Endothelial cell of umbilical vein (primary cell): ENCODE measurements around the gene GPR27. TPM values are rescaled to one million over a fixed set of nuclear protein-coding genes. Genes with fewer than 3 reads are reported as not detected.

Source experiments
- BruUV-seq: library from RNA; stranded (reverse); fragments of 400-500 nt; replicated peaks from 2 replicates; lab custom pipeline; 2021; lab: Mats Ljungman, UMichigan
- CTCF ChIA-PET: fragments of 300-600, 350-600 bp; sonication (Branson Sonifier 250); formaldehyde crosslinking; loops from one replicate; lab custom pipeline; 2021; ENCODE audit warnings: antibody characterized with exemption, inconsistent platforms; lab: Charles Lee
- POLR2A ChIA-PET: fragments of 300-600, 350-600 bp; sonication (Branson Sonifier 250); formaldehyde crosslinking; loops from one replicate; lab custom pipeline; 2021; ENCODE audit warnings: antibody characterized with exemption, inconsistent platforms; lab: Charles Lee
- DNase-seq: peaks from one replicate; pipeline ENCODE4 v3.0.0-alpha.2; 2011; ENCODE audit warnings: low read depth, low spot score
- FAIRE-seq: peaks from 2 replicates; lab custom pipeline; 2011; peaks lifted over from hg19 to GRCh38; lab: Jason Lieb, UNC
- H2AFZ ChIP-seq: 2 replicates; pipeline ENCODE4 v1.6.0; 2012; ENCODE audit warnings: low read depth, low read length, control low read depth, inconsistent platforms
- H3K27ac ChIP-seq: 2 replicates; pipeline ENCODE4 v1.5.1; 2011; ENCODE audit warnings: low read depth, mild to moderate bottlenecking, control low read depth, low read length, moderate library complexity; ENCODE audit not compliant: insufficient read depth
- H3K27me3 ChIP-seq, 2 experiments: 2 replicates each; pipeline versions ENCODE4 v1.6.0 to v1.6.1; 2011; ENCODE audit warnings: low read length in 2 of 2, mixed read lengths in 1 of 2; ENCODE audit not compliant: control insufficient read depth in 2 of 2, insufficient read depth in 2 of 2
- H3K36me3 ChIP-seq, 2 experiments: 2 replicates in 1 of 2; 3 replicates in 1 of 2; pipeline ENCODE4 v1.5.1; 2011; ENCODE audit warnings: low read length in 2 of 2, mild to moderate bottlenecking in 1 of 2, moderate library complexity in 1 of 2; ENCODE audit not compliant: control insufficient read depth in 2 of 2, insufficient read depth in 2 of 2; ENCODE audit errors: extremely low read depth in 1 of 2
- H3K4me1 ChIP-seq: 3 replicates; pipeline ENCODE4 v1.5.1; 2011; ENCODE audit warnings: mild to moderate bottlenecking, low read length; ENCODE audit not compliant: control insufficient read depth, insufficient read depth; ENCODE audit errors: extremely low read depth
- H3K4me2 ChIP-seq: 2 replicates; pipeline ENCODE4 v1.6.1; 2011; ENCODE audit warnings: low read length, control low read depth, mixed read lengths; ENCODE audit not compliant: insufficient read depth
- H3K4me3 ChIP-seq, 3 experiments: fragments of 200-600 bp in 1 of 3; sonication (generic), shearing (Covaris generic) in 1 of 3; replicated peaks in 1 of 3; 2 replicates each; pipeline ENCODE4 v1.5.1; 2011 to 2016; ENCODE audit warnings: control low read depth in 3 of 3, low read length in 3 of 3, mild to moderate bottlenecking in 2 of 3, inconsistent platforms in 1 of 3, low read depth in 1 of 3, moderate library complexity in 1 of 3; ENCODE audit not compliant: insufficient read depth in 1 of 3
- H3K79me2 ChIP-seq: 2 replicates; pipeline ENCODE4 v1.6.0; 2012; ENCODE audit warnings: low read length, inconsistent platforms; ENCODE audit not compliant: control insufficient read depth, insufficient read depth
- H3K9ac ChIP-seq: replicated peaks from 2 replicates; pipeline ENCODE3; 2011; ENCODE audit warnings: low read length, control low read depth; ENCODE audit not compliant: insufficient read depth; ENCODE audit errors: extremely low read depth
- H3K9me1 ChIP-seq: replicated peaks from 3 replicates; pipeline ENCODE4 v1.6.0; 2011; ENCODE audit warnings: mild to moderate bottlenecking, low read length; ENCODE audit not compliant: control insufficient read depth, insufficient read depth; ENCODE audit errors: extremely low read depth
- H3K9me3 ChIP-seq: replicated peaks from 2 replicates; pipeline ENCODE4 v1.5.1; 2012; ENCODE audit warnings: low read length, inconsistent platforms; ENCODE audit not compliant: control insufficient read depth, insufficient read depth
- H4K20me1 ChIP-seq: replicated peaks from 2 replicates; pipeline ENCODE3; 2011; ENCODE audit warnings: mild to moderate bottlenecking, low read length; ENCODE audit not compliant: control insufficient read depth, insufficient read depth; ENCODE audit errors: extremely low read depth
- FOS ChIP-seq: IDR thresholded peaks from 2 replicates; pipeline ENCODE4 v1.6.1; 2011; ENCODE audit warnings: mild to moderate bottlenecking, low read length, moderate library complexity, borderline replicate concordance; ENCODE audit not compliant: insufficient read depth
- POLR2A ChIP-seq: IDR thresholded peaks from 2 replicates; pipeline ENCODE4 v1.6.1; 2012; ENCODE audit warnings: low read depth, mild to moderate bottlenecking, control low read depth, low read length
- dilution Hi-C: fragments of 300-500 bp; cut with MboI; formaldehyde crosslinking; loops from one replicate; pipeline ENCODE4 v1.15.0; 2019; ENCODE audit warnings: low sequenced_read_pairs; ENCODE audit not compliant: extremely low pct_ligation_motif_present
- intact Hi-C: fragments of 100-400 bp; cut with micrococcal nuclease; formaldehyde crosslinking; loops from one replicate; pipeline ENCODE4 v1.10.0; 2022
- polyA plus RNA-seq, 4 experiments: library from polyadenylated mRNA; depleted of rRNA in 3 of 4; stranded (reverse) in 3 of 4; unstranded in 1 of 4; fragments of >200 nt; gene quantifications; 2 replicates each; pipeline versions ENCODE4 v1.2.1 to v1.2.3, GENCODE V29; 2011 to 2012; ENCODE audit warnings: missing spikeins in 1 of 4
- total RNA-seq: library from RNA; stranded (reverse); gene quantifications from 2 replicates; pipeline ENCODE4 v1.2.3, GENCODE V29; 2021
- TF ChIP-seq, protein P1 (sequence below), 2 donors: IDR thresholded peaks; 1 replicate in 1 of 2; 2 replicates in 1 of 2; pipeline ENCODE4 v1.5.1; 2011; ENCODE audit warnings: low read length in 2 of 2, mild to moderate bottlenecking in 2 of 2, moderate library complexity in 2 of 2, control low read depth in 1 of 2, inconsistent platforms in 1 of 2, low read depth in 1 of 2; ENCODE audit not compliant: insufficient read depth in 1 of 2; ENCODE audit errors: extremely low read depth in 1 of 2

Gene GPR27
- total and polyA plus RNA-seq, 2 donors (not counting 3 experiments of a cell fraction or from before 2014, with no cell fraction given), result 0.03 TPM; not detected in 1

GRCh38 chr3:71771884-71772283, 18.2 kb downstream of the GPR27 start:
- dilution Hi-C loops, result no loop called here
- H3K4me1 ChIP-seq, result no peaks in the 10 kb centered on the region
- no peak overlapping the region for H3K4me3 ChIP-seq
- H3K36me3 ChIP-seq, result no peaks in the 10 kb centered on the region
- peaks cover 0 to 3% of the 10 kb centered on the region in 2 experiments for H3K27me3 ChIP-seq
- DNase-seq (no peak), FAIRE-seq (no peak)
- no peak overlapping the region for H3K4me2 ChIP-seq
- intact Hi-C loops, result no loop called here
- no peak overlapping the region for H3K27ac ChIP-seq
- H3K9me1 ChIP-seq, result no peaks in the 10 kb centered on the region
- TF ChIP-seq FOS, result no peak
- TF ChIP-seq, protein P1, sequence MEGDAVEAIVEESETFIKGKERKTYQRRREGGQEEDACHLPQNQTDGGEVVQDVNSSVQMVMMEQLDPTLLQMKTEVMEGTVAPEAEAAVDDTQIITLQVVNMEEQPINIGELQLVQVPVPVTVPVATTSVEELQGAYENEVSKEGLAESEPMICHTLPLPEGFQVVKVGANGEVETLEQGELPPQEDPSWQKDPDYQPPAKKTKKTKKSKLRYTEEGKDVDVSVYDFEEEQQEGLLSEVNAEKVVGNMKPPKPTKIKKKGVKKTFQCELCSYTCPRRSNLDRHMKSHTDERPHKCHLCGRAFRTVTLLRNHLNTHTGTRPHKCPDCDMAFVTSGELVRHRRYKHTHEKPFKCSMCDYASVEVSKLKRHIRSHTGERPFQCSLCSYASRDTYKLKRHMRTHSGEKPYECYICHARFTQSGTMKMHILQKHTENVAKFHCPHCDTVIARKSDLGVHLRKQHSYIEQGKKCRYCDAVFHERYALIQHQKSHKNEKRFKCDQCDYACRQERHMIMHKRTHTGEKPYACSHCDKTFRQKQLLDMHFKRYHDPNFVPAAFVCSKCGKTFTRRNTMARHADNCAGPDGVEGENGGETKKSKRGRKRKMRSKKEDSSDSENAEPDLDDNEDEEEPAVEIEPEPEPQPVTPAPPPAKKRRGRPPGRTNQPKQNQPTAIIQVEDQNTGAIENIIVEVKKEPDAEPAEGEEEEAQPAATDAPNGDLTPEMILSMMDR (IDR thresholded peaks at IDR 0.05; ENCODE audit: extremely low read depth in 1 of 2, insufficient read depth in 1 of 2, low read depth in 1 of 2, low read length in 2 of 2), result no peak
- CTCF ChIA-PET, result no interaction called here
- POLR2A ChIA-PET, result no interaction called here
- H2AFZ ChIP-seq, result no peak overlapping the region
- H3K79me2 ChIP-seq, result no peaks in the 10 kb centered on the region
- no peaks in the 10 kb centered on the region for H4K20me1 ChIP-seq
- no TSS peak for BruUV-seq
- H3K9me3 ChIP-seq, result no peaks in the 10 kb centered on the region
- no peak overlapping the region for H3K9ac ChIP-seq

- no peaks in the 10 kb centered on the region for H4K20me1 ChIP-seq
- H3K79me2 ChIP-seq, result no peaks in the 10 kb centered on the region
- H3K9ac ChIP-seq, result no peak overlapping the region
- DNase-seq (no peak), FAIRE-seq (no peak)
- BruUV-seq, result no TSS peak
- H3K4me1 ChIP-seq, result no peaks in the 10 kb centered on the region
- no peak overlapping the region for H3K27ac ChIP-seq
- CTCF ChIA-PET, result no interaction called here
- no peak overlapping the region for H2AFZ ChIP-seq
- peaks cover 9 to 28% of the 10 kb centered on the region in 2 experiments for H3K27me3 ChIP-seq
- no peak overlapping the region for H3K4me2 ChIP-seq
- dilution Hi-C loops (no loop called here), intact Hi-C loops (no loop called here)
- no peak overlapping the region for H3K4me3 ChIP-seq
- H3K9me1 ChIP-seq, result no peaks in the 10 kb centered on the region
- POLR2A ChIA-PET, result no interaction called here
- H3K9me3 ChIP-seq, result no peaks in the 10 kb centered on the region
- H3K36me3 ChIP-seq, result no peaks in the 10 kb centered on the region
- TF ChIP-seq, protein P1 (IDR thresholded peaks at IDR 0.05; ENCODE audit: extremely low read depth in 1 of 2, insufficient read depth in 1 of 2, low read depth in 1 of 2, low read length in 2 of 2), result no peak
- no peak for TF ChIP-seq POLR2A
These were observed 22.9 kb downstream of the GPR27 start for GRCh38 chr3:71776538-71776937.
